ENCODE measurements around the gene BARX1.
"Not testable (repeated sequence)": the region's sequence is repeated elsewhere in the genome, so short reads cannot be mapped to it uniquely, and the experiment has no call there.

BARX1 gene

GRCh38 chr9:93951655-93952118 is 3.5 kb downstream of the BARX1 start:
- DNase-seq (ENCODE audit: low read depth, low spot score), result no peak

DNA sequence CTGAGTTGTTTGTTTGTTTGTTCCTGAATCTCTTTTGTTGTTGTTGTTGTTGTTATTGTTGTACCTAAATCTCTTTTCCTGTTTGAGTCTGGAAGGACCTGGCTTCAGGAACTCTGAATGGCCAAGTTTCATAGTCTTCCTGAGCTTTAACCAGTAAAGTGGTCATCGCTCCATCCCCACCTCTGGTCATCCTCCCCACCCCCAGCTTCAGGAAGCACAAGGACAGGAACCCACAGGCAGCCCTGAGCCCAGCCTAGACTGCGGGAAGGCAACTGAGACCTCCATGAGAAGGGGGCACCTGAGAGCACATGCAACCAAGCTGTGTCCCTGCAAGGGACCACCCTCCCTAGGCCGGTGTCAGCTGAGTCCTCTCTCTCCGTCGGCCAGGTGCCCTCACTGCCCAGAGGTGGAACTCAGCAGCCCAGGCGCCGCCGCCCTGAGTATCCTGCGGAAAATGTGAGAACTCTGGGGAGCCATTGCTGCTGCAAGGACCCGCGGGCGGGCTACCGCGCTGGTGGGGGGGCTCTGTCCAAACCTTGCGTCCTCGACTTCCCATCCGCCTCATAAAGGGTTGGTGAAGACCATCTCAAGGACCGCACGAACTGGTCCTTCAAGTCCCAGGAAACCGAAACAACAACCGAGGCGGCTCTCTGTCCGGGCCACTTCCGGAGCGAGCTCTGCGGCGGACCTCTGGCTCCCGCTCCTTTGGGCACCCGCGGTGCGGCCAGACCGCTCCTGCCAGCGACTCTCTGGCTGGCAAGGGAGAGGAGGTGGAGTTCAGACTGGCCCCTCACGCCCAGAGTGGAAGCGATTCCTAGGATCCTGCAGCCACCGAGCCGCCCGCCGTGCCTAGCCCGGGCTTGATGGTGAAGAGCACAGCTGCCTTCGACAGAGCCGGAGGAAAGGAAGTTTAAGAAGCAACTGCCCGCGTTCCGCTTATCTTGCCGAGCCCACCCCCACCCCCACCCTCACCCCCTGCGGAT is 4.2 kb downstream of the BARX1 start:
- DNase-seq (ENCODE audit: low read depth, low spot score), result no peak

DNA sequence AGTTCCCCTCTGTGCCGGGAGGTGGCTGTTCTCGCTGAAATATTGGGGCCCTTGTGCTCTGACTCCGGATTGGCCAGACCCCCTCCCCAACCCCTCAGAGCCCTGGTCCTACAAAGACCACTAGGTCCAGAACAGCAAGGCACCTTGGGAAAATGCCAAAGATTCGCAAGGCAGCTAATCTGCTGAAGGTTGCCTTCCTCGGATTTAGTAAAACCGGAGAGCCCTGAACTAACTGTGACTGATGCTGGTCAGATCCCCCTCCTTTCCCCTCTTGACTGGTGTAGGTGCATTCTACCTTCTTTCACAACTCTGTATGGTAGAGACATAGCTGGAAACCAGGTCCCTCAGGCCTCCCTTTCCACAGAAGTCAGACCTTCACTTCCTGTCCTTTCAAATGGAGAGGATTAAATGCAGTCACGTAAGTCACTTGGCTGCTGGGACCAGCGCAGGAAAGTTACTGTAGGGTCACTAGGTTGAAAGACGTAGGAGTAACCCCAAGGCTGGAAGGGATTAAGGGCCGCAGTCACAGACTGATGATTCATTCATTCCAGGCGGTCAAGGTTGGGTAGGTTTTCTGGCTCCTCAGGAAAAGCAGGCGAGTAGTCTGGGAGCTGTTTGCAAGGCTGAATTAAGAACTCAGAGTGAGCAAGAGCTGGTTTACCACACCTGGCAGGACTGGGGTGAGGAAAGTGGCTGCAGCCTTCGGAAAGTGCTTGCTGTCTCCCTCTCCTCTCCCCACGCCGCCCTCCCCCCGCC is 5.3 kb downstream of the BARX1 start:
- DNase-seq (ENCODE audit: low read depth, low spot score), result no peak

GRCh38 chr9:93949073-93949693 is 6.0 kb downstream of the BARX1 start:
- DNase-seq (ENCODE audit: low read depth, low spot score), result no peak

- no peak for DNase-seq (ENCODE audit: low read depth, low spot score)
Observed at GRCh38 chr9:93948441-93949072, 6.6 kb downstream of the BARX1 start.

GRCh38 chr9:93947409-93948070 is 7.6 kb downstream of the BARX1 start:
- DNase-seq (ENCODE audit: low read depth, low spot score), result no peak

- DNase-seq (ENCODE audit: low read depth, low spot score), result no peak
Observed at GRCh38 chr9:93946338-93946712, 8.8 kb downstream of the BARX1 start.

GRCh38 chr9:93945400-93946337 is 9.5 kb downstream of the BARX1 start:
- DNase-seq (ENCODE audit: low read depth, low spot score), result no peak

DNA sequence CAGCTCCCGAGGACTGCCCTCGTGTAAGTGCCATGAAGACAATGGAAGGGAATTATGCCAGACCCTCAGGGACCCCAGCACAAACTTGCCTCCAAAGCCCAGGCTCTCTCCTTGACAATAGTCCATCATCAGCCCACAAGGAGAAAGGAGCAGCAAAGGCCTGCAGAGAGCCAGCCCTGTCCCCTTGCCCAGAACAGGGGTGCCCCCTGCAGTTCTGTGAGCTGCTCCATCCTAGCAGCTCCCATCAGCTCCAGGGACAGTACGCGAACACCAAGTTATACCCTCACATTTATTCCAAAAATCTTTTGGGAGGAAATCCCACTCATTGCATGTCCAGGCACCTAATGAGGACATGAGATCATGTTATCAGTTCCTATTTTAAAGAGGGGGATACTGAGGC is 11.1 kb downstream of the BARX1 start:
- no peak for DNase-seq (ENCODE audit: low read depth, low spot score)

DNA sequence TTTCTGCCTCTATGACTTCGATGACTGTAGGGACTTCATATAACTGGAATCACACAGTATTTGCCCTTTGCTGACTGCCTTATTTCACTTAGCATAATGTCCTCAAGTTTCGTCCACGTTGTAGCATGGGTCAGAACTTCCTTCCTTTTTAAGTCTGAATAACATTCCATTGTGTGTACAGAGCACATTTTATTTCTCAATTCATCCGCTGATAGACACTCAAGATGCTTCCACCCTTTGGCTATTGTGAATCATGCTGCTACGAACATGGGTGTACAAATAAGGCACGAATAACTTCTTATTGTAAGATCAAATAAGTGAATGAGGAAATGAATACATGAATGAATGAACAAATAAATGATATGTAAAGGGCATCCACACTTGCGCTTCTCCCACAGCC is 13.0 kb downstream of the BARX1 start:
- no peak for DNase-seq (ENCODE audit: low read depth, low spot score)

- no peak for DNase-seq (ENCODE audit: low read depth, low spot score)
Observed at GRCh38 chr9:93941493-93941892, 13.7 kb downstream of the BARX1 start.

DNA sequence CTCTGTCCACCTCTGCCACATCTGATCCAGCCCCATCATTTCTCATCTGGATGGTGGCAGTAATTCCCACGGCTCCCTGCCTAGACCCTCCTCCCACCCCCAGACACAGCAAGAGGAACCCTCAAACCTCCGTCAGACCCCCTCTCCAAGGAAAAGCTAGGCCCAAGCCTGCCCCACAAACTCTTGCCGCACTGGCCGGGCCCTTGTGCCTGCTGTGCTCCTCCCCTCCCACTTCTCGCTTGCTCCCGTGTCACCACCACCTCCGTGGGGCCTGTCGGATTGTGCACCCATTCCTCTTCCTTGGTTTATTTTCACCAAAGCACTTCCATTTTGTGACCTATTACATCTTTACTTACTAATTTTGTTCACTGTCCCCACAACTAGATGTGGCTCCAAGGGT is 14.2 kb downstream of the BARX1 start:
- no peak for DNase-seq (ENCODE audit: low read depth, low spot score)

DNA sequence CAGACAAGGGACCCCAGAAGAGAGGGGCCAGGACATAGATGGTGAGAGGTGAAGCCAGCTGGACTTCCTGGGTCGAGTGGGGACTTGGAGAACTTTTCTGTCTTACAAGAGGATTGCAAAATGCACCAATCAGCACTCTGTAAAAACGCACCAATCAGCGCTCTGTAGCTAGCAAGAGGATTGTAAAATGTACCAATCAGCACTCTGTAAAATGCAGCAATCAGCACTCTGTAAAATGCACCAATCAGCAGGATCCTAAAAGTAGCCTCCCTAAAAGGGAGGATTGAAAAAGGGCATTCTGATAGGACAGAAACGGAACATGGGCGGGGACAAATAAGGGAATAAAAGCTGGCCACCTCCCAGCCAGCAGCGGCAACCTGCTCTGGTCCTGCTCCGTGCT is 15.6 kb downstream of the BARX1 start:
- not testable (repeated sequence) for DNase-seq (ENCODE audit: low read depth, low spot score)

GRCh38 chr9:93937193-93937592 is 18.0 kb downstream of the BARX1 start:
- DNase-seq (ENCODE audit: low read depth, low spot score), result no peak

DNA sequence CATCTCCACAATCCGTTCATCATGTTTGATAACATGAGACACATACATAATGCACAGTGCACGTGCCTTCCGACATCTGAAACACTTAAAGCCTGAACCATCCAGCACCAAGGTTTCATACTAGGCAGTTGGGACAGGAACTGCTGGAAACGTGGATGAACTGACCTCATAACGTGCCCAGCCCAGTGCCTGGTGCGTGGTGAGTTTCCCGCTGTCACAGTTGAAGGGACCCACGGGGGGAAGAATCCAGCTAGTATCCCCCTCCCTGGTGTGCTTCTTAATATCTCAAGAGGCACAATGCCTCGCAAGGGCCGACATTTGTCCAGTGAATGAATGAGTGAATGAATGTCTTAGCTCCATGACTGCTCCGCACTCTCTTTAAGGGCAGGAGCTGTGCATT is 23.2 kb downstream of the BARX1 start:
- no peak for DNase-seq (ENCODE audit: low read depth, low spot score)

GRCh38 chr9:93930070-93930469 is 25.1 kb downstream of the BARX1 start:
- DNase-seq (ENCODE audit: low read depth, low spot score), result no peak

GRCh38 chr9:93929231-93929630 is 25.9 kb downstream of the BARX1 start:
- no peak for DNase-seq (ENCODE audit: low read depth, low spot score)

- DNase-seq (ENCODE audit: low read depth, low spot score), result no peak
Observed at GRCh38 chr9:93922535-93922934, 32.6 kb downstream of the BARX1 start.

GRCh38 chr9:93920131-93920800 is 34.9 kb downstream of the BARX1 start:
- no peak for DNase-seq (ENCODE audit: low read depth, low spot score)

DNA sequence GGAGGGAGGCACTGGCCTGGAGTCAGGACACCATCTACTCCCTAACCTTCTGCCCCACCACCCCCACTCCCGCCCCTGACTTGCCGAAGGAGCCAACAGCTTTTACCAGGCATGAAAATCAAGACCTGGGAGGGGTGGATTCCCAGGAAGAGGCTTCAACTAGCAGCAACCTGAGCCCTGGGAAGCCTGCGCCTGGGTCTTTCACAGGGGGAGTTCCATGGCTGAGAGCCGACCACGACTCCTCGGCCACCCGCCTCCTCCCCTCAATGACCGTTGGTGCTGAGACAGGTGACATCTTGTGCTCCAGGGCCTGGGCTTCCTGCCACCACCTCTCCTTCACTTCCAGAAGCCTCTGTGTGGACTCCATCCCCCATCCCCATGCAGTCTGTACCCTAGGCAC is 37.1 kb downstream of the BARX1 start:
- DNase-seq (ENCODE audit: low read depth, low spot score), result no peak
